Heart left ventricle (tissue), 16 donors: ENCODE measurements around the gene JAGN1. TPM values are rescaled to one million over a fixed set of nuclear protein-coding genes. Genes with fewer than 3 reads are reported as not detected.
"Not testable (repeated sequence)": the region's sequence is repeated elsewhere in the genome, so short reads cannot be mapped to it uniquely, and the experiment has no call there.

Source experiments
- ATAC-seq, 4 donors: fragments of 200-7000 bp; cut with Tn5 transposase; one replicate each; pipeline ENCODE4 v1.9.1; 2020 to 2022; ENCODE audit warnings: moderate library complexity in 4 of 4, mild to moderate bottlenecking in 3 of 4, moderate number of reproducible peaks in 1 of 4
- DNase-seq, 5 donors: peaks; one replicate each; pipeline ENCODE4 v3.0.0-alpha.2; 2020
- H3K27ac ChIP-seq, 12 donors: fragments of 200-600 bp; sonication (generic) in 4 of 12; one replicate each; pipeline versions ENCODE4 v1.5.0 to v1.8.0; 2016 to 2022; ENCODE audit warnings: mild to moderate bottlenecking in 2 of 12
- H3K27me3 ChIP-seq, 9 donors: fragments of 200-600 bp; sonication (generic) in 2 of 9; one replicate each; pipeline versions ENCODE4 v1.5.1 to v1.8.0; 2016 to 2022; ENCODE audit warnings: mild to moderate bottlenecking in 3 of 9
- H3K36me3 ChIP-seq, 9 donors: fragments of 200-600 bp; sonication (generic) in 2 of 9; one replicate each; pipeline versions ENCODE4 v1.5.0 to v1.8.0; 2018 to 2022; ENCODE audit warnings: mild to moderate bottlenecking in 2 of 9
- H3K4me1 ChIP-seq, 12 donors: fragments of 200-600 bp; sonication (generic) in 4 of 12; one replicate each; pipeline versions ENCODE4 v1.5.0 to v1.8.0; 2016 to 2022; ENCODE audit warnings: mild to moderate bottlenecking in 3 of 12
- H3K4me3 ChIP-seq, 12 donors: fragments of 200-600 bp; sonication (generic) in 4 of 12; one replicate each; pipeline versions ENCODE4 v1.5.0 to v1.8.0; 2017 to 2022; ENCODE audit warnings: mild to moderate bottlenecking in 9 of 12, moderate library complexity in 4 of 12
- H3K9me3 ChIP-seq, 12 donors: fragments of 200-600 bp; sonication (generic) in 4 of 12; one replicate each; pipeline versions ENCODE4 v1.5.0 to v1.8.0; 2016 to 2022; ENCODE audit warnings: mild to moderate bottlenecking in 1 of 12
- CTCF ChIP-seq, 12 donors: fragments of 200-600 bp; sonication (generic) in 4 of 12; IDR thresholded peaks; one replicate each; pipeline versions ENCODE4 v1.5.0 to v1.8.0; 2018 to 2022; ENCODE audit warnings: antibody characterized with exemption in 12 of 12, mild to moderate bottlenecking in 5 of 12
- POLR2A ChIP-seq, 2 donors: fragments of 450-650 bp; IDR thresholded peaks; one replicate each; pipeline ENCODE4 v1.6.1; 2017; ENCODE audit warnings: antibody characterized with exemption in 2 of 2, mild to moderate bottlenecking in 2 of 2, moderate library complexity in 2 of 2
- WGBS, 4 donors: extraction: QIAGEN DNeasy Blood & Tissue Kit in 2 of 4; methylation state at CpG; one replicate each; pipeline versions ENCODE4 v1.1.5 to v1.1.7; 2013 to 2018; 5-methylcytosine and 5-hydroxymethylcytosine counted together
- intact Hi-C, 10 donors: fragments of 100-400 bp; cut with DNase I; formaldehyde crosslinking; loops; one replicate each; pipeline versions ENCODE4 v1.11.1 to v1.14.2; 2022
- polyA plus RNA-seq, 2 donors: library from polyadenylated mRNA; stranded (reverse); fragments of 200-250 nt; gene quantifications; one replicate each; pipeline ENCODE4 v1.2.3, GENCODE V29; 2013
- total RNA-seq, 9 donors: library from RNA; depleted of rRNA in 2 of 9; stranded (reverse); fragments of >200 nt in 2 of 9; fragmentation: NEBNext Ultra II Directional in 3 of 9; extraction: Animal tissue kit (Norgen Biotek cat#: 25700) in 3 of 9; gene quantifications; one replicate each; pipeline versions ENCODE4 v1.1.0 to v1.2.4, GENCODE V29; 2016 to 2023
- donor health status: ischemic (EF 13 %, LVEDD 7.1; RV severe dilation, severe dysfunction).
- donor health status: healthy with polysubstance abuse.
- donor health status: DM: no; HTN: yes; CAD: no.
- donor health status: DM: no; HTN: no; CAD: no.
- donor health status: ischemic (EF 25% LVEDD 6.9; RV normal size, moderate dysfunction).
- donor health status: ischemic (EF 25% LVEDD 5.7; RV mildly dilated, moderate dysfunction).
- donor health status: healthy.
- donor health status: DM: yes; HTN: yes; CAD: no.
- donor health status: ischemic (EF 35%, LVEDD 5.7; RV mildly dilated, moderate dysfunction).
- donor health status: nonischemic (EF 11% LVEDD 7.7; RV severe dilation, severe dysfunction).
- donor health status: DM: yes; HTN: yes; CAD: no.
- donor health status: PGD.
- donor health status: ischemic (EF 29% LVEDD 5.4; RV normal size, mild dysfunction).
- donor health status: nonischemic (EF 23%, LVEDD 6.1; RV moderate dilation, normal function).

JAGN1 gene
- total and polyA plus RNA-seq, 11 donors = 15.1 to 77.3 (median 21.2) TPM

DNA sequence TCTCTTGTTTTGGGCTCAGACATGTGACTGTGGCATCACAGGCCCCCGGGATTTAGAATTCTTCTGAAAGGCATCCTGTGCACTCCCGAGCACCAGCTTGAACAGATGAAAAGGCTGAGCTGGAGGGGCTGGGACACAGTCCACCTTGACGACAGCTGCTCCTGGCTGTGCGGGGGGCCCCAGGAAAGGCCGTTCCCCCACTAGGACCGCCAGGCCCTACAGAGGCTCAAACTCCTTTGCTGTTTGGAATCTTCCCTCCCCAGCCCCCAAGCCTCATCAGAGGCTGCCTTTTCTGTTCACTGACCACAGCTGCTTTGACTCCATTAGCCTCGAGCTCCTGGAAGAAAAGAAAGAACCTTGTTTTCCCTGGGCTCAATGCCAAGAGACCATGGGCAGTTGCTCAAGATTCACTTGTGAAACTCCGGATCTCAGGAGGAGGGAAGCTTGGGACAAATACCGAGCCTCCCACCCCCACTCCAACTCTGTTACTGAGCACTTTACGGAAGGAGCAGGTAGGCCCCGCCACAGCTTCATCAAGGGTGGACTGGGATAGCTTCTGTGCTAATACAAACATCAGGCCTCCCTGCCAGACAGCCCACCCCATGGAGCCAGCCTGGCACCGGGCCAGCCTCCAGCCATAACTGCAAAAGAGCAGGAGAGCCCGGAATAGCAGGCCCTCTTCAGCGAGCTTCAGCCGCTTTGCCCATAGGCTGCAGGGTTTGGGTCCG lies 26.0 kb upstream of the JAGN1 start:
- WGBS, 4 donors = 49 to 63% (median 54%) methylated on average over 15 to 16 of the region's 16 CpGs
- H3K9me3 ChIP-seq = no peaks in the 10 kb centered on the region
- peak overlapping the region in 1 of 12 donors; percentile 14 for H3K4me3 ChIP-seq
- H3K36me3 ChIP-seq = no peaks in the 10 kb centered on the region
- peak overlapping the region in 9 of 12 donors; percentile 7 to 87 (median 32) for H3K27ac ChIP-seq
- no peaks in the 10 kb centered on the region for H3K27me3 ChIP-seq
- DNase-seq = peak in 4 of 5 donors; percentile 28 to 58 (median 38)
- intact Hi-C loops = no loop called here
- no peak for TF ChIP-seq POLR2A (IDR thresholded peaks at IDR 0.05)
- no peak for TF ChIP-seq CTCF (IDR thresholded peaks at IDR 0.05)
- ATAC-seq = peak in 3 of 4 donors; percentile 29 to 57 (median 51)
- peaks cover 0 to 21% (median 9%) of the 10 kb centered on the region in 12 donors for H3K4me1 ChIP-seq

DNA sequence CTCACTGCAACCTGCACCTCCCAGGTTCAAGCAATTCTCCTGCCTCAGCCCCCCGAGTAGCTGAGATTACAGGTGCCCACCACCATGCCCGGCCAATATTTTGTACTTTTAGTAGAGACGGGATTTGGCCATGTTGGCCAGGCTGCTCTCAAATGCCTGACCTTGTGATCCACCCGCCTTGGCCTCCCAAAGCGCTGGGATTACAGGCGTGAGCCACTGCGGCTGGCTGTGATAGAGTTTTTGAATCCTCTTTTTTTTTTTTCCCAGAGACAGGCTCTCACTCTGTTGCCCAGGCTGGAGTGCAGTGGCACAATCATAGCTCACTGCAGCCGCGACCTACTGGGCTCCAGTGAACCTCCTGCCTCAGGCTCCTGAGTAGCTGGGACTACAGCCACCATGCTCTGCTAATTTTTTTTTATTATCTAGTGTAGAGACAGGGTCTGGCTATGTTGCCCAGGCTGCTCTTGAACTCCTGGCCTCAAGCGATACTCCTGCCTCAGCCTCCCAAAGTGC lies 25.2 kb upstream of the JAGN1 start:
- H3K9me3 ChIP-seq, H3K4me3 ChIP-seq, ATAC-seq, H3K27me3 ChIP-seq, DNase-seq, intact Hi-C loops, H3K36me3 ChIP-seq: not testable (repeated sequence)
- 87 to 92% (median 89%) methylated on average over 10 of the region's 10 CpGs for WGBS, 4 donors
- Histone ChIP-seq H3K4me1 (peaks cover 0 to 21% (median 9%) of the 10 kb centered on the region in 12 donors), H3K27ac (peak overlapping the region in 2 of 12 donors; percentile 7 to 87)

DNA sequence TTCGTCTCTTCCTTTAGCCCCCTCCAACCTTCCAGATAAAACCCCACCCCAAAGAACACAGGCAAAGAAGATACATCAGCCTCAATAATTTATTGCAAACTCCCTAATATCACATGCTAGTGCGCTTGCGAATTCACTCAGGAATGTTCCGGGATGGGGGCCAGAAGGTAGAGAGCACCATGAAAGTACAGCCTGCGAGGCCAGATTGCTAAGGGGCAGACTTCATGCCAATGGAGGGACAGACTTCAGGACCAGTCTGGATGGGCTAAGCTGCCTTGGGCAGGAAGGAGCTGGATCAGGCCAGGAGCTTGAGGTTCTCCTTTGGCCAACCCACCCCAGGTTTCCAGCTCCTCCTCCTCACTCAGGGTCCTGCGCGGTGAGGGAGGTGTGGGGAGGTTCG lies 23.8 kb upstream of the JAGN1 start:
- Histone ChIP-seq H3K36me3 (no peaks in the 10 kb centered on the region), H3K4me3 (no peak overlapping the region), H3K9me3 (no peaks in the 10 kb centered on the region), H3K27ac (peak overlapping the region in 1 of 12 donors; percentile 87), H3K27me3 (no peaks in the 10 kb centered on the region), H3K4me1 (peaks cover 0 to 21% (median 9%) of the 10 kb centered on the region in 12 donors)
- WGBS, 4 donors = 80 to 83% (median 82%) methylated on average over 8 of the region's 8 CpGs
- DNase-seq (peak in 1 of 5 donors; percentile 40), ATAC-seq (peak in 1 of 4 donors; percentile 34)
- intact Hi-C loops = no loop called here
- TF ChIP-seq POLR2A (IDR thresholded peaks at IDR 0.05) (no peak), CTCF (IDR thresholded peaks at IDR 0.05) (no peak)

GRCh38 chr3:9867106-9867505 lies 23.3 kb upstream of the JAGN1 start:
- no peak for DNase-seq
- no peak for TF ChIP-seq POLR2A (IDR thresholded peaks at IDR 0.05)
- TF ChIP-seq CTCF (IDR thresholded peaks at IDR 0.05) = no peak

More at GRCh38 chr3:9867106-9867505, 23.3 kb upstream of the JAGN1 start:
- H3K36me3 ChIP-seq = no peaks in the 10 kb centered on the region
- WGBS, 4 donors = 88 to 96% (median 90%) methylated on average over 12 of the region's 12 CpGs
- intact Hi-C loops = no loop called here
- no peaks in the 10 kb centered on the region for H3K9me3 ChIP-seq
- H3K27ac ChIP-seq = peak overlapping the region in 1 of 12 donors; percentile 87
- no peak overlapping the region for H3K4me3 ChIP-seq
- peaks cover 0 to 21% (median 9%) of the 10 kb centered on the region in 12 donors for H3K4me1 ChIP-seq
- H3K27me3 ChIP-seq = no peaks in the 10 kb centered on the region
- ATAC-seq = no peak
